Type B pancreatic cell (in vitro differentiated cells): ENCODE results near the gene TEAD3. TPM values are rescaled to one million over a fixed set of nuclear protein-coding genes. Genes with fewer than 3 reads are reported as not detected.
"Not testable (repeated sequence)": the region's sequence is repeated elsewhere in the genome, so short reads cannot be mapped to it uniquely, and the experiment has no call there.

Experiments used
- DNase-seq: peaks from one replicate; pipeline ENCODE4 v3.0.0; 2021; ENCODE audit warnings: mixed read lengths; ENCODE audit not compliant: unreplicated experiment; ENCODE audit errors: extremely low spot score
- H3K27ac Mint-ChIP-seq: 2 replicates; pipeline ENCODE4 v1.8.0; 2021; ENCODE audit warnings: mild to moderate bottlenecking, mixed read lengths
- H3K27me3 Mint-ChIP-seq: 2 replicates; pipeline ENCODE4 v1.8.0; 2021; ENCODE audit warnings: mixed read lengths
- H3K36me3 Mint-ChIP-seq: 2 replicates; pipeline ENCODE4 v1.8.0; 2021; ENCODE audit warnings: mixed read lengths
- H3K4me1 Mint-ChIP-seq: one replicate; pipeline ENCODE4 v1.8.0; 2021; ENCODE audit warnings: mixed read lengths; ENCODE audit not compliant: unreplicated experiment
- H3K4me3 Mint-ChIP-seq: 2 replicates; pipeline ENCODE4 v1.8.0; 2021; ENCODE audit warnings: mild to moderate bottlenecking, mixed read lengths
- H3K9me3 Mint-ChIP-seq: 2 replicates; pipeline ENCODE4 v1.8.0; 2021; ENCODE audit warnings: mixed read lengths
- CTCF ChIP-seq: fragments of 200-600 bp; sonication (generic); conservative IDR thresholded peaks from 2 replicates; pipeline ENCODE4 v1.5.0; 2021; ENCODE audit warnings: antibody characterized with exemption, mild to moderate bottlenecking
- total RNA-seq: library from RNA; stranded (reverse); gene quantifications from 2 replicates; pipeline ENCODE4 v1.2.1, GENCODE V29; 2021; ENCODE audit warnings: low replicate concordance

The TEAD3 gene
- total RNA-seq, 1 donor from 2014 or later: 49.8 TPM

DNA sequence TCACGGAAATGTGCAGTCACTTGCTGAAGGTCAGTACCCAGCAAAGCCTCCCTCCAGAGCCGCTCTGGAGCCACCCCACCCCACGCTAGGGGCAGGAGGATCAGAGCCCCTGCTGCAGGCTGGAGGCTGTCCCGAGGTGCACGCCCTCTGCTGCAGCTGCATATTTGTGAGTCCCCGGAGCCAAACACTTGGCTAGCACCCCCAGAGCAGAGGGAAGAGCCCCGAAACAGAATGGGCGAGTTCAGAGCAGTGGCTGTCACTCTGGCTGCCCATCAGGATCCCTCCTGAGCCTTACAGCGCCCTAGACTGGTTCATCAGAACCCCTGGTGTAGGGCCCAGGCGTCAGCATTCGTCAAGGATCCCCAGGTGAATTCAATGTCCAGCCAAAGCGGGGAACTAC lies 25.3 kb upstream of the TEAD3 start:
- Mint-ChIP-seq H3K4me3 (no peak overlapping the region), H3K27me3 (peaks cover 3% of the 10 kb centered on the region), H3K36me3 (no peaks in the 10 kb centered on the region), H3K27ac (no peak overlapping the region), H3K9me3 (no peaks in the 10 kb centered on the region), H3K4me1 (no peaks in the 10 kb centered on the region)
- DNase-seq: no peak
- TF ChIP-seq CTCF: no peak

DNA sequence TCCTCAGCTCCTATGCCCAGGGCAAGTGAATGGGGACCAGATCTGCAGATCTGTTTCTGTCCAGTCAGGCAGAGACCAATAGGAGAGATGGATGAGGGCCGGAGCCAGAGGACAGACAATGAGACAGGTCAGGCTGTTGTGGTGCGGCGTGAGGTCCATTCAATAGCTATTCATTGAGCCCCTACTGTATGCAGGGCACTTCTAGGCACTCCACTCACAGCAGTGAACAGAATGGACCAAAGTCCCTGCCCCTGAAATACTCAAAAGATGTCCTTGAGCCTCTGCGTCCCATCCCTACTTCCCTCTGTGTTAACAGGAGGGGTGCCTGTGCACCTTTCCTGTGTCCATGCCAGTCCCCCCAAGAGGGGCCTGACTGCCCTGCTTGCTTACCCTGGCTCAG lies 24.4 kb upstream of the TEAD3 start:
- Mint-ChIP-seq H3K4me1 (no peaks in the 10 kb centered on the region), H3K4me3 (no peak overlapping the region), H3K9me3 (no peaks in the 10 kb centered on the region), H3K27ac (no peak overlapping the region), H3K36me3 (no peaks in the 10 kb centered on the region), H3K27me3 (peaks cover 3% of the 10 kb centered on the region)
- no peak for DNase-seq
- TF ChIP-seq CTCF: no peak

GRCh38 chr6:35519313-35520015 lies 22.6 kb upstream of the TEAD3 start:
- no peaks in the 10 kb centered on the region for H3K36me3 Mint-ChIP-seq
- no peaks in the 10 kb centered on the region for H3K9me3 Mint-ChIP-seq
- no peaks in the 10 kb centered on the region for H3K4me1 Mint-ChIP-seq
- no peak overlapping the region for H3K4me3 Mint-ChIP-seq
- no peak overlapping the region for H3K27ac Mint-ChIP-seq
- no peak for DNase-seq
- peaks cover 3% of the 10 kb centered on the region for H3K27me3 Mint-ChIP-seq
- TF ChIP-seq CTCF: no peak

DNA sequence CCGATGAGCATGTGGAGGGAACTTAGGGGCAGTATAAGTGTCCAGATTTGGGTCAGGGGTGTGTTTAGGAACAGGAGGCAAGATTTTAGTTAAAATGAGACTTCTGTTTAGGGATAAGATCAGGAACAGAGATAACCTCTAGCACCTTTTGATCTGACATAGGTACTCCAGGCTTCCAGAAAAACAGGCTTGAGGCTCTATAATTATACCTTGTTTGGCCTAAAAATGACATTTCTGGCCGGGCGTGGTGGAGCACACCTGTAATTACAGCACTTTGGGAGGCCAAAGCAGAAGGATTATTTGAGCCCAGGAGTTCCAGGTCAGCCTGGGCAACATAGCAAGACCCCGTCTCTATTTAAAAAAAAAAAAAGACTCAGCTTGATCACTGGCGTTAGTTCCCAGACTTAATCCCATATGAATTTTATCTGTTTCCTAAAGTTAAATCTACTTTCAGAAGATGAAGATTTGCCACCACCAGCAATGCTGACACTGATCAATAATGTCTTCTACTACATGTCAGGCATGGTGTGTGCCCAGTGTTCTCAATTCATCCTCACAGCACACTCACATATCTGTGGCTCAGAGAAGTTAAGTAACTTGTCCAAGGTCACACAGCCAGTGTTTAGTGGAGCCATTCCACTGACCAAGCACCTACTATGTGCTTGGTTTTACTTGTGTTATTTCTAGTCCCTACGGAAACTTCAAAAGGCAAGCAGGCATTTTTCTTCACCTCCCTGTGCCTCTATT lies 21.9 kb upstream of the TEAD3 start:
- Mint-ChIP-seq H3K4me1 (no peaks in the 10 kb centered on the region), H3K9me3 (no peaks in the 10 kb centered on the region), H3K36me3 (no peaks in the 10 kb centered on the region), H3K4me3 (no peak overlapping the region), H3K27me3 (peaks cover 3% of the 10 kb centered on the region), H3K27ac (no peak overlapping the region)
- DNase-seq: no peak
- no peak for TF ChIP-seq CTCF

DNA sequence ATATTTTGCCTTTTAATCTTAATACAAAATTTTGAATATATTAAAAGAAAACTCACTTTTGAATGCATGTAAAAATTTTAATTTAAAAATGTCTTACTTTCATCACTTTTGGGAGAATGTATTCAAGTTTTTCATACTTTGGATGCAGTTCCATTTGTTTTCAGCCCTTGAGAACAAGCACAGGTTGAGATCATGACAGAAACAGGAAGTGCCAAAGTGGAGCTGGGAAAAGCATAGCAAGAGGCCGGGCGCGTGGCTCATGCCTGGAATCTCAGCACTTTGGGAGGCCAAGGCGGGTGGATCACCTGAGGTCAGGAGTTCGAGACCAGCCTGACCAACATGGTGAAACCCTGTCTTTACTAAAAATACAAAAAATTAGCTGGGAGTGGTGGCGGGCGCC lies 21.1 kb upstream of the TEAD3 start:
- H3K9me3 Mint-ChIP-seq, H3K4me3 Mint-ChIP-seq, DNase-seq, H3K27ac Mint-ChIP-seq, H3K36me3 Mint-ChIP-seq, H3K27me3 Mint-ChIP-seq, H3K4me1 Mint-ChIP-seq: not testable (repeated sequence)

DNA sequence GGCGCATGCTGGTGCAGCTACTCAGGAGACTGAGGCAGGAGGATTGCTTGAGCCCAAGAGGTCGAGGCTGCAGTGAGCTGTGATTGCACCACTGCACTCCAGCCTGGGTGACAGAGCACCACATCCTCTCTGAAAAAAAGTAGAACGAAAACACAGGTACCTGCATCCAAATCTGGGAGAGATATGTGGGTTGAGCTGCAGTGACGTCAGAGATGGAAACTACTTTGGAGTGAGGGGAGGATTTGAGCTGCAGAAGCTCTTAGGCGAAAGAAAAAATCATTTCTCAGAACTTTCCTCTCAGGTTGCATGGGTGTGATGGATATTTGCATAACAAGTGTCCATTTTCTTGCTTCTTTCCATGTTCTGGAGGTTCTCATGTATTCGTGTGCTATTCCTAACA lies 19.8 kb upstream of the TEAD3 start:
- Mint-ChIP-seq H3K27me3 (peaks cover 3% of the 10 kb centered on the region), H3K27ac (no peak overlapping the region), H3K4me3 (no peak overlapping the region), H3K36me3 (no peaks in the 10 kb centered on the region), H3K9me3 (no peaks in the 10 kb centered on the region), H3K4me1 (no peaks in the 10 kb centered on the region)
- no peak for DNase-seq
- no peak for TF ChIP-seq CTCF

- H3K4me1 Mint-ChIP-seq, H3K4me3 Mint-ChIP-seq, H3K27me3 Mint-ChIP-seq, H3K27ac Mint-ChIP-seq, H3K9me3 Mint-ChIP-seq, DNase-seq, H3K36me3 Mint-ChIP-seq: not testable (repeated sequence)
These were observed 19.1 kb upstream of the TEAD3 start for GRCh38 chr6:35515939-35516338.
